Fibroblast of the conjunctiva (primary cell): ENCODE measurements around the gene ENGASE.
"Not testable (repeated sequence)": the region's sequence is repeated elsewhere in the genome, so short reads cannot be mapped to it uniquely, and the experiment has no call there.

Experiments
- DNase-seq: peaks from one replicate; pipeline ENCODE4 v3.0.0-alpha.2; 2010; ENCODE audit warnings: low read depth

Gene ENGASE

GRCh38 chr17:79052131-79052530 lies 22.5 kb upstream of the ENGASE start:
- DNase-seq: no peak

GRCh38 chr17:79053251-79053925 lies 21.2 kb upstream of the ENGASE start:
- DNase-seq: no peak

GRCh38 chr17:79054200-79054960 lies 20.2 kb upstream of the ENGASE start:
- no peak for DNase-seq

- no peak for DNase-seq
Observed at GRCh38 chr17:79055197-79055596, 19.4 kb upstream of the ENGASE start.

- DNase-seq: no peak
Observed at GRCh38 chr17:79057737-79058385, 16.8 kb upstream of the ENGASE start.

- DNase-seq: no peak
Observed at GRCh38 chr17:79062691-79063090, 11.9 kb upstream of the ENGASE start.

GRCh38 chr17:79064026-79064425 lies 10.6 kb upstream of the ENGASE start:
- no peak for DNase-seq

GRCh38 chr17:79065105-79065670 lies 9.4 kb upstream of the ENGASE start:
- DNase-seq: peak; percentile 22

- DNase-seq: no peak
Observed at GRCh38 chr17:79066963-79067362, 7.7 kb upstream of the ENGASE start.

GRCh38 chr17:79070266-79070880 lies 4.3 kb upstream of the ENGASE start:
- no peak for DNase-seq

GRCh38 chr17:79071161-79071740 lies 3.4 kb upstream of the ENGASE start:
- DNase-seq: no peak

- DNase-seq: no peak
Observed at GRCh38 chr17:79072544-79072943, 2.1 kb upstream of the ENGASE start.

- DNase-seq: no peak
Observed at GRCh38 chr17:79073016-79073705, 1.5 kb upstream of the ENGASE start.

GRCh38 chr17:79073706-79074088 lies 927 bp upstream of the ENGASE start:
- DNase-seq: no peak

GRCh38 chr17:79074121-79074648 lies 439 bp upstream of the ENGASE start:
- not testable (repeated sequence) for DNase-seq

GRCh38 chr17:79075446-79075750 lies 774 bp downstream of the ENGASE start:
- no peak for DNase-seq

- no peak for DNase-seq
Observed at GRCh38 chr17:79075861-79076406, 1.3 kb downstream of the ENGASE start.

- DNase-seq: no peak
Observed at GRCh38 chr17:79077587-79077986, 3.0 kb downstream of the ENGASE start.

GRCh38 chr17:79078476-79079190 lies 4.0 kb downstream of the ENGASE start:
- no peak for DNase-seq
